ENCODE measurements around the gene AFM.

AFM gene

GRCh38 chr4:73451404-73451803, 30.1 kb upstream of the AFM start:
- no peak for DNase-seq (ENCODE audit: low read depth in 3 of 3)

- DNase-seq (ENCODE audit: low read depth in 3 of 3) = no peak
Observed at GRCh38 chr4:73451981-73452747, 29.4 kb upstream of the AFM start.

GRCh38 chr4:73452953-73453700, 28.4 kb upstream of the AFM start:
- DNase-seq (ENCODE audit: low read depth in 3 of 3) = no peak

- DNase-seq (ENCODE audit: low read depth in 3 of 3) = no peak
Observed at GRCh38 chr4:73453701-73454005, 27.9 kb upstream of the AFM start.

GRCh38 chr4:73454920-73455319, 26.6 kb upstream of the AFM start:
- no peak for DNase-seq (ENCODE audit: low read depth in 3 of 3)

- DNase-seq (ENCODE audit: low read depth in 3 of 3) = no peak
Observed at GRCh38 chr4:73456177-73457022, 25.1 kb upstream of the AFM start.

GRCh38 chr4:73458184-73459047, 23.1 kb upstream of the AFM start:
- no peak for DNase-seq (ENCODE audit: low read depth in 3 of 3)

- DNase-seq (ENCODE audit: low read depth in 3 of 3) = no peak
Observed at GRCh38 chr4:73459048-73459421, 22.5 kb upstream of the AFM start.

- DNase-seq (ENCODE audit: low read depth in 3 of 3) = no peak
Observed at GRCh38 chr4:73460913-73461522, 20.5 kb upstream of the AFM start.

GRCh38 chr4:73468170-73468569, 13.4 kb upstream of the AFM start:
- DNase-seq (ENCODE audit: low read depth in 3 of 3) = no peak

- no peak for DNase-seq (ENCODE audit: low read depth in 3 of 3)
Observed at GRCh38 chr4:73470728-73471127, 10.8 kb upstream of the AFM start.

GRCh38 chr4:73477176-73477575, 4.4 kb upstream of the AFM start:
- no peak for DNase-seq (ENCODE audit: low read depth in 3 of 3)

GRCh38 chr4:73479323-73479722, 2.2 kb upstream of the AFM start:
- DNase-seq (ENCODE audit: low read depth in 3 of 3) = no peak

GRCh38 chr4:73485085-73485484, 3.5 kb downstream of the AFM start:
- no peak for DNase-seq (ENCODE audit: low read depth in 3 of 3)

- DNase-seq (ENCODE audit: low read depth in 3 of 3) = no peak
Observed at GRCh38 chr4:73485596-73485995, 4.1 kb downstream of the AFM start.

- DNase-seq (ENCODE audit: low read depth in 3 of 3) = no peak
Observed at GRCh38 chr4:73486497-73486896, 5.0 kb downstream of the AFM start.

- DNase-seq (ENCODE audit: low read depth in 3 of 3) = no peak
Observed at GRCh38 chr4:73487233-73487632, 5.7 kb downstream of the AFM start.

GRCh38 chr4:73499996-73500765, 18.6 kb downstream of the AFM start:
- no peak for DNase-seq (ENCODE audit: low read depth in 3 of 3)

- DNase-seq (ENCODE audit: low read depth in 3 of 3) = no peak
Observed at GRCh38 chr4:73501664-73502265, 20.2 kb downstream of the AFM start.

GRCh38 chr4:73505567-73505966, 24.0 kb downstream of the AFM start:
- DNase-seq (ENCODE audit: low read depth in 3 of 3) = no peak

Data from stimulated activated CD4-positive, alpha-beta T cell treated with anti-CD3 and anti-CD28 coated beads, TNF-alpha, amount 100 ng/mL, for 48 hours (primary cell).